ENCODE measurements around the gene MAVS. TPM values are rescaled to one million over a fixed set of nuclear protein-coding genes. Genes with fewer than 3 reads are reported as not detected.

MAVS gene
- total and polyA plus RNA-seq, 9 of the 15 experiments (the other 6 are each of a cell fraction or from before 2014, with no cell fraction given), result 1.6 to 22.0 (median 11.3) TPM

- peak in 1 of 2 experiments; percentile 90; a peak in 2 of 4 replicates for TF ChIP-seq ZMIZ1 (IDR thresholded peaks at IDR 0.05; ENCODE audit: low read depth in 2 of 2, low read length in 2 of 2)
- TF ChIP-seq RBM15 (IDR thresholded peaks at IDR 0.05; ENCODE audit: insufficient read depth, low read length), result no peak
- TF ChIP-seq PTRF (tag; IDR thresholded peaks at IDR 0.05), result no peak
- no peak for TF ChIP-seq SAP30 (IDR thresholded peaks at IDR 0.05; ENCODE audit: borderline replicate concordance, insufficient read depth, low read depth, low read length, poor library complexity, severe bottlenecking)
- TF ChIP-seq HDAC1 (IDR thresholded peaks at IDR 0.05), result peak in 1 of 2 experiments; percentile 79; a peak in 2 of 4 replicates
- no peak for TF ChIP-seq SMAD1 (IDR thresholded peaks at IDR 0.05; ENCODE audit: low read depth, low read length, partially characterized antibody)
- no peak for TF ChIP-seq XRCC3 (IDR thresholded peaks at IDR 0.05)
- no peak for TF ChIP-seq IFI16 (CRISPR knock-in tag; IDR thresholded peaks at IDR 0.05)
- no peak for TF ChIP-seq SUPT5H (IDR thresholded peaks at IDR 0.05)
- TF ChIP-seq CTCF (IDR thresholded peaks at IDR 0.05 in 2 of 3, conservative IDR thresholded peaks at IDR 0.05 in 1 of 3; ENCODE audit: insufficient read depth in 2 of 3, low read depth in 1 of 3, low read length in 3 of 3), result no peak
- TF ChIP-seq ZNF165 (CRISPR knock-in tag; IDR thresholded peaks at IDR 0.05; ENCODE audit: borderline replicate concordance), result no peak
- TF ChIP-seq ZNF134 (CRISPR knock-in tag; conservative IDR thresholded peaks at IDR 0.05), result no peak
- peak; percentile 97 for TF ChIP-seq TEAD4 (IDR thresholded peaks at IDR 0.05; ENCODE audit: low read length)
- TF ChIP-seq TEAD4 (CRISPR knock-in tag; IDR thresholded peaks at IDR 0.05; ENCODE audit: borderline replicate concordance), result no peak
- TF ChIP-seq ZNF79 (CRISPR knock-in tag; IDR thresholded peaks at IDR 0.05; ENCODE audit: low read depth), result no peak
- no peak for TF ChIP-seq CBX1 (IDR thresholded peaks at IDR 0.05; ENCODE audit: low read depth)
- no peak for TF ChIP-seq KLF10 (CRISPR knock-in tag; IDR thresholded peaks at IDR 0.05)
- no peak for TF ChIP-seq TAF9B (IDR thresholded peaks at IDR 0.05; ENCODE audit: partially characterized antibody)
- TF ChIP-seq MAFG (tag; conservative IDR thresholded peaks at IDR 0.05), result no peak
- no peak for TF ChIP-seq TRIM25 (IDR thresholded peaks at IDR 0.05; ENCODE audit: borderline replicate concordance)
- no peak for TF ChIP-seq ZNF143 (CRISPR knock-in tag; IDR thresholded peaks at IDR 0.05)
- peak; percentile 92; the same call in 1 of the 2 replicates for TF ChIP-seq CC2D1A (IDR thresholded peaks at IDR 0.05)
- TF ChIP-seq ZFP36 (IDR thresholded peaks at IDR 0.05; ENCODE audit: low read depth, low read length, partially characterized antibody), result no peak
- no peak for TF ChIP-seq ZNF354B (CRISPR knock-in tag; IDR thresholded peaks at IDR 0.05)
Observed at GRCh38 chr20:3909952-3910366, 63.3 kb downstream of the MAVS start (continued).
